IPS-NIHi11 (cell line): Measurements from ENCODE around the gene RABGAP1.

ENCODE experiments used
- DNase-seq: peaks from one replicate; pipeline ENCODE4 v3.0.0; 2012; ENCODE audit warnings: mixed read lengths, low spot score

Gene RABGAP1

GRCh38 chr9:123046406-123047195 lies 105.8 kb downstream of the RABGAP1 start:
- DNase-seq = no peak

- DNase-seq = no peak
These were observed 107.9 kb downstream of the RABGAP1 start for GRCh38 chr9:123048748-123049147.

DNA sequence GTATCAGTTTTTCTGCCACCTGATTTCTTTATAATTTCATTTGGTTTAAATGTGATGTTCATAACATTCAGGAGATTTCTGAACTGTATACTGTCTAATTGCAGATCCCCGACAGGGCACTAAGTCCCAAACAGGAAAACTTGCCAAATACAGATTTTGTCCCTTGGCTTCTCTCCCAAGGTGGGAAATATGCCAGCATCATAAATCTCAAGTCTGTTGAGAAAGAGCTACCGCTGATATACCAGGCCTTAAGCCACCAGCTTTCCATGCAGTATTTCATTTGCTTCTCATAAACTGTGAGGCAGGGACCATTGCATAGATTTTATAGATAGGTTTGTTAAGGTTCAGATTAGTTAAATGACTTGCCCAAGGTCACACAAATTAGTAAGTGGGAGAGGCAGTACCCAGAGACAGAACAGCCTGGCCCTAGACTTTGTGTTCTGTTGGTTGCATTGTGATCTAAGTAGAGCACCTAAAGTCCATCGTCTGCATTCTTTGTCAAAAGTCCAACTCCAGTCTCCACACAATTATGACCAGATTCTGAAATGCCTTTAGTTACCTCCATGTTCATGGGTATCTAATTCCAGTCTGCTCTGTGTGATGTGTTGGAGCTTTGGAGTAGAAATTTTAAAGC lies 108.9 kb downstream of the RABGAP1 start:
- peak; percentile 28 for DNase-seq

DNA sequence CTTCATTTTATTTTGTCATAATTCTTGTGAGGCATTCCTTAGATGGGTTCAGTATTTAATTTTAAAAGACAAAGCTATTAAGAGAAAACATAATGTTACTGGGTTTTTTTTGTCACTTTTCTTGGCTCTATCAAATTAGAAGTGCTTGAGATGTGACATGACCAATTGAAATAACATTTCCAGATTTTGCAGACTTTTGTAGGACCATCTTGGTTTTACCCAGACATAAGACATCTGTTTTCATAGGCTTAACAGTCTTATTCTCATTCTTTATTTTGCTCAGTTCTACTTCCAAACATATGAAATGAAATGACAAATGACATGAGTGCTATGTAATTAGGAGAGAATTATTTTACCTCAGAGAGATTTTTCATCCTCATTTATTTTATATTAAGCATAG lies 112.2 kb downstream of the RABGAP1 start:
- no peak for DNase-seq

- no peak for DNase-seq
These were observed 112.9 kb downstream of the RABGAP1 start for GRCh38 chr9:123053711-123054110.

- no peak for DNase-seq
These were observed 118.0 kb downstream of the RABGAP1 start for GRCh38 chr9:123058834-123059233.

- no peak for DNase-seq
These were observed 118.8 kb downstream of the RABGAP1 start for GRCh38 chr9:123059472-123060220.

GRCh38 chr9:123061216-123061615 lies 120.4 kb downstream of the RABGAP1 start:
- no peak for DNase-seq

DNA sequence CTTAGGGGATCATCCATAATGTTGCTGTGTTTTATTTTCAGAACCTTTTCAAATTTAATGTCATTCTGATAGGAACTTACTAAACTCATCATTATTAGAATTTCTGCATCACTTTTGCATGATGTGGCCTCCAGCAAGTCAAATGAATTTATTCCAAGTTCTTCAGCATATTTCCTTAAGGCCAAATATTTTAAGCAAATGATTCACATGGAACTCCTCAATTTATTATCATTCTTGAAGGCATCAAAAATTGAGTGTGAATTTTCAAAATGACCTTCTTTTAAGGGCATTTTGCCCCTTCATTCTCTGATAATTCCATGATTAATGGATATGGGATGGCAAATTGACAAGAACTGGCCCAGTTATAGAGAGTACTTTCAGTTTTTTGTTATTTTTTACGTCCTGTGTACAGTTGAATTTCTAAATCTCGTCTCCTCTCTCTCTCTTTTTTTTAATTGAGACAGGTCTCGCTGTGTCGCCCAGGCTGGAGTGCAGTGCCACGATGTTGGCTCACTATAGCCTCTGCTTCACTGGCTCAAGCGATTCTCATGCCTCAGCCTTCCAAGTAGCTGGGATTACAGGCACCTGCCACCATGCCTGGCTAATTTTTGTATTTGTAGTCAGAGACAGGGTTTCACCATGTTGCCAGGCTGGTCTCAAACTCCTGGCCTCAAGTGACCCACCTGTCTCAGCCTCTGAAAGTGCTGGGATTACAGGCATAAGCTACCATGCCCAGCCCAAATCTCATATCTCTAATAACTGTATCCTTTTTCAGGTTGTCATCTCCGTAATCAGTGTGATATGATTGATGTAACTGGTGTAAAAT lies 121.7 kb downstream of the RABGAP1 start:
- no peak for DNase-seq

DNA sequence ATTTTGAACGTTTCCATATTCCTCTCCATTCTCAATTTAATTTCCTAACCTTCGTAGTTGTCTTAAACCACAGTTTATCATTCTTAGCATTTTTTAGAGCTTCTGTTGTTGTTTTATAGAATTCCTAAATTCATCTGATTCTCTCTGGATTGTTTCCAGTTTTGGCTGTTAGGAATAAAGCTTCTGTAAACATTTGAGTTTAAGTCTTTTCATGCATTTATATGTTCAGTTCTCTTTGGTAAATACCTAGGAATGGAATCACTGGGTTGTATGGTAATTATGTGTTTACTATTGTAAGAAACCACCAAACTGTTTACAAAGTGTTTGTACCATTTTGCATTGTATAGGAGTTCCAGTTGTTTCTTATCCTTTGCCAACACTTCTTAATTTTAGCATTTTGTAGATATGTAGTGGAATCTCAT lies 122.4 kb downstream of the RABGAP1 start:
- DNase-seq = no peak

- no peak for DNase-seq
These were observed 123.1 kb downstream of the RABGAP1 start for GRCh38 chr9:123063896-123064295.

DNA sequence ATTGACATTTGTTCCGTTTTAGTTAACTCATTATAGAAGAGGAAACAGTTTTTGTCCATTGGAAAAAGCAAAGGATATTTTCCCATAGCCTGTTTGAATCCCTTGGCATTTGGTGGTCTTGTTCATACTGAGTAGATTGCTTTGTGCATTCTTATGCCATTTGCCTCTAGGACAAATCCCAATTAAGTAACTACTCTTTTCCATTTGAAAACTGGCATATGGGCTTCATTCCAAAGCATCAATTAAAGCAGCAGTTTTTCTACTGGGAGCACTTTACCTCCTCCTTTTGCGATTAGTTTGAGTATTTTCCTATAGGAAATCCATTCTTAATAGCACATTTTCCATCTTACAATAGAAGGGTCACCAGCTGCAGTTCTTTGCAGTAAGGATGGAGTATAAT lies 123.9 kb downstream of the RABGAP1 start:
- DNase-seq = no peak

GRCh38 chr9:123065196-123065595 lies 124.4 kb downstream of the RABGAP1 start:
- no peak for DNase-seq

- DNase-seq = no peak
These were observed 126.3 kb downstream of the RABGAP1 start for GRCh38 chr9:123067136-123067535.

DNA sequence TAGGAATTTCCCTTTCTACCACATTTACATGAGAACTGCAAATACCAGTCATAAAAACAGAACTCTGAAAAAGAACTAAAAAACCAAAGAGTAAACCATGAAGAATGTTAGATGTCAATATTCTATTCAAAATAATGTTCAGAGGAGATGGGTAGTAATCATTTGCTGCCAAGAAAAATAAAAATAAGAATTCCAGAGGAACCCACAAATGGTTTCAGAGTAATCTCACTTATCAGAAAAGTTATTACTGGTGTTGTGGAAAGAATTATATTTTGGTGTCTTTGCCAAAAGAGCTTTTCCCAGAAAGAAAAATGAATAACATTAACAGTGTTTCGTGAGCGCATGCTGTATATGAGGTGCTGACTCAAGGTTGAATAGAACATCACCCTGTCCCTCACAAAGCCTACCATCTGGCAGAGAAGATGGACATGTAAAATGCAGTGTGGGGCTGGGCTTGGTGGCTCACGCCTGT lies 128.2 kb downstream of the RABGAP1 start:
- DNase-seq = no peak

- DNase-seq = no peak
These were observed 129.4 kb downstream of the RABGAP1 start for GRCh38 chr9:123070198-123070597.

DNA sequence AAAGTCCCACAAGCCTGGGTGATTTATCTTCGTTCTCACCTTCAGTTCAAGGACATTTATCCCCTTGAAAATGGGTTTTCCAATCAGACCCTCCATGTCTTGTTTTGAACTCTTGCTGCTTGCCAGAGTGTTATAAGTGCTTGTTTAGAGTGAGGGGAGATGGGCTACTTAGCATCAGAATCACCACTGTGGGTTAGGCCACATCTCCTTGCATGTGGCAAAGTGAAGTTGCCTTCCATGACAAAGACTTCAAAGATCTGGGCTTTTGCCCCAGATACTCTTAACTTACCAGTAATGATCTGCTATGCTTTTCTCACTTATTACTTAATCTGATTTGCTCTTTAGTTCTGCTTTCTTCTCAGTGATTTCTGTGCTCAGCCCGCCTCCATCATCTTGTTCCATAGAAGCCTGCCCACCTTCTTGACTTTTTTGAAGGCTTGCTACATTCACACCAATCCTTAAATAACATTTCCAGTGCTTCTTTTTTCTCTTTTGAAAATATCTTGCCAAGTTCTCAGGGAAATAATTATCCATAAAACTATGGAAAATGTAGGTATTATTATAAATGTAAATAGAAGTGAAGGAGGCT lies 131.7 kb downstream of the RABGAP1 start:
- DNase-seq = peak; percentile 38

GRCh38 chr9:123073441-123073840 lies 132.6 kb downstream of the RABGAP1 start:
- DNase-seq = no peak

GRCh38 chr9:123073991-123074422 lies 133.2 kb downstream of the RABGAP1 start:
- DNase-seq = no peak

DNA sequence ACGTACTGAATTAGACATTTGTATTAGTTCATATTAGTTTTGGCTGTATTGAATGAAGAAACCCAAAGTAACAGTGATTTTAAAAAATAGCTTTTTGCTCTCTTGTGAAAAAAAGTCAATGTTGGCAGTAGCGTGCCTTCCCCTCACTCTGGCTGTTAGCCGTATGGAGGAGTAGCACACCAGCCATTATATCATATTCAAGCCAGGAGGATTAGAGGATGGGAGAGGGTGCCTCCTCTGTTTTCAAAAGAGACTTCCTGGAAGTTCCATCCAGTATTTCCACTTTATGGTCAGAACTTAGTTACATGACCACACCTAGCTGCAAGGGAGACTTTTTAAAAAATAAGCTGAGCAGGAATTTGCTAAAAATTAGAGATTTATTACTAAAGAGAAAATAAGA lies 133.8 kb downstream of the RABGAP1 start:
- no peak for DNase-seq

DNA sequence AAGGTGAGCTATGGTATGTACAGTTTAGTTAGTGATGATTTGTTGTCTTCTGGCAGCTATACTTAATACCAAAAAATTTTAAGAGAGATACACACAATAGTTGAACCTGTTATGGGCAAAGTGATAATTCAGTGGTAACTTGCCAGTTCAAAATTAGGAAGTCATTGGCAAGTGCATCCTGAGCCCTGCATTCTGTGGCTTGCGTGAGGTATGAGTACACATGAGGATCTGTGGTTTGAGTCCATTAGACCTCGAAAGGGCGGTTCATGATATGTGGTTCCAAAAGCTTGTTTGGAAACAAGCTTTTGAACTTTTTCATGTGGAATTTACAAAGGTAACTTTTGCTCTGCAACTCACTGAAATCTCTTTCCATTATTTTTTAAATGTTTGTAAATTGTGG lies 139.6 kb downstream of the RABGAP1 start:
- no peak for DNase-seq
